HepG2 (cell line): Measurements from ENCODE around the gene LRP2. TPM values are rescaled to one million over a fixed set of nuclear protein-coding genes. Genes with fewer than 3 reads are reported as not detected.

Experiments
- ATAC-seq: fragments of 200-7000 bp; cut with Tn5 transposase; 3 replicates; pipeline ENCODE4 v1.9.1; 2020; ENCODE audit warnings: mild to moderate bottlenecking, moderate library complexity
- BruUV-seq: library from RNA; stranded (reverse); fragments of 400-500 nt; replicated peaks from 2 replicates; lab custom pipeline; 2021; lab: Mats Ljungman, UMichigan
- CTCF ChIA-PET: fragments of 300-600 bp; formaldehyde crosslinking; extraction: SDS; loops from one replicate; lab custom pipeline; 2021; ENCODE audit warnings: low total read pairs, inconsistent platforms, low intra/inter-chr PET ratio; lab: Yijun Ruan, JAX
- POLR2A ChIA-PET: fragments of 350-600 bp; sonication (Branson Sonifier 250); formaldehyde crosslinking; loops from one replicate; lab custom pipeline; 2020; ENCODE audit warnings: antibody characterized with exemption, inconsistent platforms; lab: Yijun Ruan, JAX
- DNase-seq: peaks from one replicate; pipeline ENCODE4 v3.0.0-alpha.2; 2015; ENCODE audit warnings: low spot score
- FAIRE-seq: peaks from 3 replicates; lab custom pipeline; 2011; peaks lifted over from hg19 to GRCh38; lab: Jason Lieb, UNC
- H2AFZ ChIP-seq: one replicate; pipeline ENCODE4 v1.6.1; 2011; ENCODE audit warnings: low read length, inconsistent platforms
- H3K27ac ChIP-seq: fragments of 300-600 bp; 3 replicates; pipeline ENCODE4 v1.8.0; 2011; ENCODE audit warnings: mixed run types, mild to moderate bottlenecking, mixed read lengths, low read length, inconsistent platforms; ENCODE audit not compliant: insufficient read depth; ENCODE audit errors: extremely low read length
- H3K27me3 ChIP-seq, 2 experiments: fragments of 200-600 bp in 1 of 2; 2 replicates in 1 of 2; 3 replicates in 1 of 2; pipeline versions ENCODE4 v1.6.0 to v1.8.0; 2011; ENCODE audit warnings: low read length in 2 of 2, mild to moderate bottlenecking in 2 of 2, moderate library complexity in 2 of 2, inconsistent platforms in 1 of 2; ENCODE audit not compliant: insufficient read depth in 2 of 2, control insufficient read depth in 1 of 2
- H3K36me3 ChIP-seq, 2 experiments: fragments of 200-600 bp in 1 of 2; replicated peaks in 1 of 2; 2 replicates in 1 of 2; 3 replicates in 1 of 2; pipeline versions ENCODE4 v1.5.1 to v1.8.0; 2011; ENCODE audit warnings: low read length in 2 of 2, inconsistent platforms in 1 of 2; ENCODE audit not compliant: insufficient read depth in 2 of 2, control insufficient read depth in 1 of 2
- H3K4me1 ChIP-seq: 2 replicates; pipeline ENCODE4 v1.5.1; 2012; ENCODE audit warnings: low read length, inconsistent platforms; ENCODE audit not compliant: insufficient read depth
- H3K4me2 ChIP-seq: 2 replicates; pipeline ENCODE4 v1.6.0; 2011; ENCODE audit warnings: low read depth, low read length, inconsistent platforms
- H3K4me3 ChIP-seq, 3 experiments: fragments of 200-600 bp in 1 of 3; sonication (generic), shearing (Covaris generic) in 1 of 3; replicated peaks in 1 of 3; 2 replicates each; pipeline ENCODE4 v1.5.1; 2011 to 2016; ENCODE audit warnings: low read length in 3 of 3, inconsistent platforms in 2 of 3, low read depth in 2 of 3, mild to moderate bottlenecking in 2 of 3, control low read depth in 1 of 3, mixed read lengths in 1 of 3; ENCODE audit not compliant: insufficient read depth in 1 of 3
- H3K79me2 ChIP-seq: one replicate; pipeline ENCODE4 v1.6.1; 2011; ENCODE audit warnings: low read length, inconsistent platforms; ENCODE audit not compliant: insufficient read depth
- H3K9ac ChIP-seq: 2 replicates; pipeline ENCODE4 v1.6.0; 2011; ENCODE audit warnings: mild to moderate bottlenecking, low read depth, low read length, inconsistent platforms; ENCODE audit not compliant: insufficient read depth
- H3K9me3 ChIP-seq: 2 replicates; pipeline ENCODE4 v1.5.1; 2012; ENCODE audit warnings: mild to moderate bottlenecking, low read length
- H4K20me1 ChIP-seq: 2 replicates; pipeline ENCODE4 v1.6.0; 2011; ENCODE audit warnings: inconsistent platforms, mild to moderate bottlenecking, low read length, moderate library complexity; ENCODE audit not compliant: insufficient read depth
- AGO1 ChIP-seq: fragments of 200-400 bp; formaldehyde crosslinking; IDR thresholded peaks from 2 replicates; pipeline ENCODE4 v1.6.1; 2017; ENCODE audit warnings: mild to moderate bottlenecking, low read depth, low read length, moderate library complexity; ENCODE audit not compliant: poor library complexity, severe bottlenecking
- MED8 ChIP-seq: sonication (generic); formaldehyde crosslinking; IDR thresholded peaks from 2 replicates; pipeline ENCODE4 v1.8.1; 2023; ENCODE audit warnings: mild to moderate bottlenecking, missing genetic modification reagents; ENCODE audit not compliant: insufficient replicate concordance
- NFKBIZ ChIP-seq: IDR thresholded peaks from 2 replicates; pipeline ENCODE4 v1.6.1; 2018; ENCODE audit warnings: missing genetic modification reagents, missing compliant biosample characterization
- SYNCRIP ChIP-seq: fragments of 200-400 bp; formaldehyde crosslinking; IDR thresholded peaks from 2 replicates; pipeline ENCODE4 v1.6.1; 2018; ENCODE audit warnings: mild to moderate bottlenecking, low read depth, low read length; ENCODE audit not compliant: insufficient read depth
- ZNF263 ChIP-seq: sonication (generic); formaldehyde crosslinking; IDR thresholded peaks from 2 replicates; pipeline ENCODE4 v1.4.0; 2020; ENCODE audit warnings: missing genetic modification reagents
- ZNF7 ChIP-seq: IDR thresholded peaks from 2 replicates; pipeline ENCODE4 v1.6.1; 2016; ENCODE audit warnings: missing biosample characterization, missing genetic modification reagents
- ZNF761 ChIP-seq: sonication (generic); formaldehyde crosslinking; conservative IDR thresholded peaks from 2 replicates; pipeline ENCODE4 v1.4.0; 2020; ENCODE audit warnings: mild to moderate bottlenecking, missing genetic modification reagents
- WGBS: methylation state at CpG from one replicate; pipeline ENCODE4 v1.1.6; 2017; ENCODE audit warnings: low lambda C conversion rate; 5-methylcytosine and 5-hydroxymethylcytosine counted together
- in situ Hi-C: cut with HindIII; loops from 2 replicates; pipeline ENCODE4 v1.10.0; 2017; ENCODE audit warnings: low pct_unique_long_range_greater_than_20kb; ENCODE audit not compliant: extremely low pct_ligation_motif_present
- intact Hi-C: fragments of 100-400 bp; cut with micrococcal nuclease; formaldehyde crosslinking; loops from one replicate; pipeline ENCODE4 v1.10.0; 2022; ENCODE audit not compliant: unreplicated experiment
- polyA plus RNA-seq, 8 experiments: library from polyadenylated mRNA; depleted of rRNA in 3 of 8; stranded (reverse) in 7 of 8; unstranded in 1 of 8; fragments of >200 nt; fragmentation: Illumina TruSeq in 4 of 8; extraction: Trizol in 4 of 8; gene quantifications; 2 replicates each; pipeline versions ENCODE4 v1.2.1 to v1.2.3, GENCODE V29; 2011 to 2016; ENCODE audit warnings: low read depth in 4 of 8, missing spikeins in 1 of 8, mixed read lengths in 1 of 8; ENCODE audit not compliant: insufficient read depth in 1 of 8
- total RNA-seq, 5 experiments: library from RNA; depleted of rRNA; stranded (reverse); fragments of >200 nt; fragmentation: Illumina TruSeq; extraction: Trizol; gene quantifications; 2 replicates each; pipeline ENCODE4 v1.2.3, GENCODE V29; 2016; ENCODE audit warnings: low read depth in 1 of 5
- TF ChIP-seq, protein P1 (sequence below): sonication (generic); formaldehyde crosslinking; IDR thresholded peaks from 2 replicates; pipeline ENCODE4 v1.4.0; 2020; ENCODE audit warnings: missing genetic modification reagents
- TF ChIP-seq, protein P2 (sequence below): sonication (generic); formaldehyde crosslinking; IDR thresholded peaks from 2 replicates; pipeline ENCODE4 v1.4.0; 2020; ENCODE audit warnings: missing genetic modification reagents, borderline replicate concordance
- TF ChIP-seq, protein P3 (sequence below): sonication (generic); formaldehyde crosslinking; IDR thresholded peaks from 2 replicates; pipeline ENCODE4 v1.8.1; 2023; ENCODE audit warnings: mild to moderate bottlenecking, missing genetic modification reagents, borderline replicate concordance
- TF ChIP-seq, protein P4 (sequence below): sonication (generic); formaldehyde crosslinking; IDR thresholded peaks from 2 replicates; pipeline ENCODE4 v1.4.0; 2020; ENCODE audit warnings: missing genetic modification reagents
- TF ChIP-seq, protein P5 (sequence below): IDR thresholded peaks from 2 replicates; pipeline ENCODE4 v1.6.1; 2016; ENCODE audit warnings: mild to moderate bottlenecking
- TF ChIP-seq, protein P6 (sequence below): sonication (generic); formaldehyde crosslinking; IDR thresholded peaks from 2 replicates; pipeline ENCODE4 v1.4.0; 2020; ENCODE audit warnings: missing genetic modification reagents

The LRP2 gene
- total and polyA plus RNA-seq, 2 of the 13 experiments (the other 11 are each of a cell fraction or from before 2014, with no cell fraction given), result 0.03 to 0.15 TPM

DNA sequence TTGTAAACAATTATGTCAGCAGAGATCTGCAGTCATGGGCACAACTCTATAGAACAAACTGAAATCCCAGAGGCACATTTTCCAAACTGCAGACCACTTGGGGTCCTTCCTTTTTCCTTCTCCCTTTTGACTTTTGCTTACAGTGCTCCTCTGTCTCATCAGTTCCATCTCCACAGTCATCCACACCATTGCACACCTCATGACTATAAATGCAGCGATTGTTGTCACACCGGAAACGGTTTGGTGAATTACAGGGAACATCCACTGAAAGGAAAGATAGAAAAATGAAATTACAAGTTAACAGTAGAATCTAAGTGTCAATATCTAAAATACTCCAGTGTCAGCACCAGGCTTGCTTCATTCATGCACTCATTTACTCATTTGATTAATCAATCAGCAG is 196.5 kb downstream of the LRP2 start:
- Histone ChIP-seq H2AFZ (no peak overlapping the region), H3K4me2 (no peak overlapping the region)
- no TSS peak for BruUV-seq

More for the DNA sequence above, 196.5 kb downstream of the LRP2 start:
- in situ Hi-C loops (no loop called here), intact Hi-C loops (no loop called here)
- no peak overlapping the region for H3K9ac ChIP-seq
- H4K20me1 ChIP-seq, result no peaks in the 10 kb centered on the region
- ChIA-PET POLR2A (no interaction called here), CTCF (no interaction called here)
- no peaks in the 10 kb centered on the region for H3K36me3 ChIP-seq
- DNase-seq (no peak), FAIRE-seq (no peak), ATAC-seq (no peak)
- H3K9me3 ChIP-seq, result no peaks in the 10 kb centered on the region
- TF ChIP-seq SYNCRIP, result no peak
- no peak for TF ChIP-seq ZNF263 (CRISPR knock-in tag)
- TF ChIP-seq MED8 (CRISPR knock-in tag), result no peak
- TF ChIP-seq, protein P1, sequence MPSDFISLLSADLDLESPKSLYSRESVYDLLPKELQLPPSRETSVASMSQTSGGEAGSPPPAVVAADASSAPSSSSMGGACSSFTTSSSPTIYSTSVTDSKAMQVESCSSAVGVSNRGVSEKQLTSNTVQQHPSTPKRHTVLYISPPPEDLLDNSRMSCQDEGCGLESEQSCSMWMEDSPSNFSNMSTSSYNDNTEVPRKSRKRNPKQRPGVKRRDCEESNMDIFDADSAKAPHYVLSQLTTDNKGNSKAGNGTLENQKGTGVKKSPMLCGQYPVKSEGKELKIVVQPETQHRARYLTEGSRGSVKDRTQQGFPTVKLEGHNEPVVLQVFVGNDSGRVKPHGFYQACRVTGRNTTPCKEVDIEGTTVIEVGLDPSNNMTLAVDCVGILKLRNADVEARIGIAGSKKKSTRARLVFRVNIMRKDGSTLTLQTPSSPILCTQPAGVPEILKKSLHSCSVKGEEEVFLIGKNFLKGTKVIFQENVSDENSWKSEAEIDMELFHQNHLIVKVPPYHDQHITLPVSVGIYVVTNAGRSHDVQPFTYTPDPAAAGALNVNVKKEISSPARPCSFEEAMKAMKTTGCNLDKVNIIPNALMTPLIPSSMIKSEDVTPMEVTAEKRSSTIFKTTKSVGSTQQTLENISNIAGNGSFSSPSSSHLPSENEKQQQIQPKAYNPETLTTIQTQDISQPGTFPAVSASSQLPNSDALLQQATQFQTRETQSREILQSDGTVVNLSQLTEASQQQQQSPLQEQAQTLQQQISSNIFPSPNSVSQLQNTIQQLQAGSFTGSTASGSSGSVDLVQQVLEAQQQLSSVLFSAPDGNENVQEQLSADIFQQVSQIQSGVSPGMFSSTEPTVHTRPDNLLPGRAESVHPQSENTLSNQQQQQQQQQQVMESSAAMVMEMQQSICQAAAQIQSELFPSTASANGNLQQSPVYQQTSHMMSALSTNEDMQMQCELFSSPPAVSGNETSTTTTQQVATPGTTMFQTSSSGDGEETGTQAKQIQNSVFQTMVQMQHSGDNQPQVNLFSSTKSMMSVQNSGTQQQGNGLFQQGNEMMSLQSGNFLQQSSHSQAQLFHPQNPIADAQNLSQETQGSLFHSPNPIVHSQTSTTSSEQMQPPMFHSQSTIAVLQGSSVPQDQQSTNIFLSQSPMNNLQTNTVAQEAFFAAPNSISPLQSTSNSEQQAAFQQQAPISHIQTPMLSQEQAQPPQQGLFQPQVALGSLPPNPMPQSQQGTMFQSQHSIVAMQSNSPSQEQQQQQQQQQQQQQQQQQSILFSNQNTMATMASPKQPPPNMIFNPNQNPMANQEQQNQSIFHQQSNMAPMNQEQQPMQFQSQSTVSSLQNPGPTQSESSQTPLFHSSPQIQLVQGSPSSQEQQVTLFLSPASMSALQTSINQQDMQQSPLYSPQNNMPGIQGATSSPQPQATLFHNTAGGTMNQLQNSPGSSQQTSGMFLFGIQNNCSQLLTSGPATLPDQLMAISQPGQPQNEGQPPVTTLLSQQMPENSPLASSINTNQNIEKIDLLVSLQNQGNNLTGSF, result no peak
- TF ChIP-seq, protein P2, sequence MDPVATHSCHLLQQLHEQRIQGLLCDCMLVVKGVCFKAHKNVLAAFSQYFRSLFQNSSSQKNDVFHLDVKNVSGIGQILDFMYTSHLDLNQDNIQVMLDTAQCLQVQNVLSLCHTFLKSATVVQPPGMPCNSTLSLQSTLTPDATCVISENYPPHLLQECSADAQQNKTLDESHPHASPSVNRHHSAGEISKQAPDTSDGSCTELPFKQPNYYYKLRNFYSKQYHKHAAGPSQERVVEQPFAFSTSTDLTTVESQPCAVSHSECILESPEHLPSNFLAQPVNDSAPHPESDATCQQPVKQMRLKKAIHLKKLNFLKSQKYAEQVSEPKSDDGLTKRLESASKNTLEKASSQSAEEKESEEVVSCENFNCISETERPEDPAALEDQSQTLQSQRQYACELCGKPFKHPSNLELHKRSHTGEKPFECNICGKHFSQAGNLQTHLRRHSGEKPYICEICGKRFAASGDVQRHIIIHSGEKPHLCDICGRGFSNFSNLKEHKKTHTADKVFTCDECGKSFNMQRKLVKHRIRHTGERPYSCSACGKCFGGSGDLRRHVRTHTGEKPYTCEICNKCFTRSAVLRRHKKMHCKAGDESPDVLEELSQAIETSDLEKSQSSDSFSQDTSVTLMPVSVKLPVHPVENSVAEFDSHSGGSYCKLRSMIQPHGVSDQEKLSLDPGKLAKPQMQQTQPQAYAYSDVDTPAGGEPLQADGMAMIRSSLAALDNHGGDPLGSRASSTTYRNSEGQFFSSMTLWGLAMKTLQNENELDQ (CRISPR knock-in tag), result no peak
- TF ChIP-seq, protein P3, sequence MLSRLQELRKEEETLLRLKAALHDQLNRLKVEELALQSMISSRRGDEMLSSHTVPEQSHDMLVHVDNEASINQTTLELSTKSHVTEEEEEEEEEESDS (CRISPR knock-in tag), result no peak
- no peak for TF ChIP-seq AGO1
- TF ChIP-seq, protein P4, sequence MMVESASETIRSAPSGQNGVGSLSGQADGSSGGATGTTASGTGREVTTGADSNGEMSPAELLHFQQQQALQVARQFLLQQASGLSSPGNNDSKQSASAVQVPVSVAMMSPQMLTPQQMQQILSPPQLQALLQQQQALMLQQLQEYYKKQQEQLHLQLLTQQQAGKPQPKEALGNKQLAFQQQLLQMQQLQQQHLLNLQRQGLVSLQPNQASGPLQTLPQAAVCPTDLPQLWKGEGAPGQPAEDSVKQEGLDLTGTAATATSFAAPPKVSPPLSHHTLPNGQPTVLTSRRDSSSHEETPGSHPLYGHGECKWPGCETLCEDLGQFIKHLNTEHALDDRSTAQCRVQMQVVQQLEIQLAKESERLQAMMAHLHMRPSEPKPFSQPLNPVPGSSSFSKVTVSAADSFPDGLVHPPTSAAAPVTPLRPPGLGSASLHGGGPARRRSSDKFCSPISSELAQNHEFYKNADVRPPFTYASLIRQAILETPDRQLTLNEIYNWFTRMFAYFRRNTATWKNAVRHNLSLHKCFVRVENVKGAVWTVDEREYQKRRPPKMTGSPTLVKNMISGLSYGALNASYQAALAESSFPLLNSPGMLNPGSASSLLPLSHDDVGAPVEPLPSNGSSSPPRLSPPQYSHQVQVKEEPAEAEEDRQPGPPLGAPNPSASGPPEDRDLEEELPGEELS (CRISPR knock-in tag), result no peak
- TF ChIP-seq, protein P5, sequence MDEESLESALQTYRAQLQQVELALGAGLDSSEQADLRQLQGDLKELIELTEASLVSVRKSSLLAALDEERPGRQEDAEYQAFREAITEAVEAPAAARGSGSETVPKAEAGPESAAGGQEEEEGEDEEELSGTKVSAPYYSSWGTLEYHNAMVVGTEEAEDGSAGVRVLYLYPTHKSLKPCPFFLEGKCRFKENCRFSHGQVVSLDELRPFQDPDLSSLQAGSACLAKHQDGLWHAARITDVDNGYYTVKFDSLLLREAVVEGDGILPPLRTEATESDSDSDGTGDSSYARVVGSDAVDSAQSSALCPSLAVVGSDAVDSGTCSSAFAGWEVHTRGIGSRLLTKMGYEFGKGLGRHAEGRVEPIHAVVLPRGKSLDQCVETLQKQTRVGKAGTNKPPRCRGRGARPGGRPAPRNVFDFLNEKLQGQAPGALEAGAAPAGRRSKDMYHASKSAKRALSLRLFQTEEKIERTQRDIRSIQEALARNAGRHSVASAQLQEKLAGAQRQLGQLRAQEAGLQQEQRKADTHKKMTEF, result no peak
- TF ChIP-seq, protein P6, sequence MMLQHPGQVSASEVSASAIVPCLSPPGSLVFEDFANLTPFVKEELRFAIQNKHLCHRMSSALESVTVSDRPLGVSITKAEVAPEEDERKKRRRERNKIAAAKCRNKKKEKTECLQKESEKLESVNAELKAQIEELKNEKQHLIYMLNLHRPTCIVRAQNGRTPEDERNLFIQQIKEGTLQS (CRISPR knock-in tag), result no peak
- TF ChIP-seq ZNF7 (CRISPR knock-in tag), result no peak
- no peak for TF ChIP-seq NFKBIZ (CRISPR knock-in tag)
- TF ChIP-seq ZNF761 (CRISPR knock-in tag), result no peak
- H3K27ac ChIP-seq, result no peak overlapping the region
- no peak overlapping the region for H3K4me3 ChIP-seq
- no peaks in the 10 kb centered on the region for H3K4me1 ChIP-seq
- 26% methylated on average over 3 of the region's 3 CpGs for WGBS
- peaks cover 0 to 4% of the 10 kb centered on the region in 2 experiments; a peak in 2 of 5 replicates for H3K27me3 ChIP-seq
- H3K79me2 ChIP-seq, result no peaks in the 10 kb centered on the region
